ENCODE measurements around the gene CD52.

DNA sequence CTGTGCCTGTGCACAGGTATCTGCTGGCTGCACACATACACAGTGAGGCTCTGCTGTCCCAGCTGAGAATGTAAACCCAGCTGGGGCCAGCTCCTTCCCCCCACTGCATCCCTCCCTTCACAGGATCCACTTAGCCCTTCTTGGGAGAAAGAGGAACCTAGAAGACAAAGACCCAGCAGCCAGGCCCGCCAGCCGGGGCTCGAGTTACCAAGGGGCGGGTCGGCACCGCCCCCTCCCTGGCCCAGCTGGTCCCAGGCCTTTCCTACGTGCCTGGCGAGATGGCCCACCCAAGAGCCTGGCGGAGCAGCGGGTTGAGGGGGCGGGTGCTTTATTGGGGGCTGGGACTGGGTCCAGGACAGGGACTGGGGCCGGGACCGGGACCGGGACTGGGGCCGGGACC is 35.8 kb upstream of the CD52 start:
- TF ChIP-seq POLR2A (IDR thresholded peaks at IDR 0.05; ENCODE audit: low read length) (peak; percentile 5), GATA1 (IDR thresholded peaks at IDR 0.05; ENCODE audit: low read depth, low read length) (no peak)

Measured in erythroblast (primary cell).